ENCODE measurements around the gene CFAP410. TPM values are rescaled to one million over a fixed set of nuclear protein-coding genes. Genes with fewer than 3 reads are reported as not detected.

The CFAP410 gene
- total RNA-seq, 1 donor from 2014 or later = 20.2 TPM

DNA sequence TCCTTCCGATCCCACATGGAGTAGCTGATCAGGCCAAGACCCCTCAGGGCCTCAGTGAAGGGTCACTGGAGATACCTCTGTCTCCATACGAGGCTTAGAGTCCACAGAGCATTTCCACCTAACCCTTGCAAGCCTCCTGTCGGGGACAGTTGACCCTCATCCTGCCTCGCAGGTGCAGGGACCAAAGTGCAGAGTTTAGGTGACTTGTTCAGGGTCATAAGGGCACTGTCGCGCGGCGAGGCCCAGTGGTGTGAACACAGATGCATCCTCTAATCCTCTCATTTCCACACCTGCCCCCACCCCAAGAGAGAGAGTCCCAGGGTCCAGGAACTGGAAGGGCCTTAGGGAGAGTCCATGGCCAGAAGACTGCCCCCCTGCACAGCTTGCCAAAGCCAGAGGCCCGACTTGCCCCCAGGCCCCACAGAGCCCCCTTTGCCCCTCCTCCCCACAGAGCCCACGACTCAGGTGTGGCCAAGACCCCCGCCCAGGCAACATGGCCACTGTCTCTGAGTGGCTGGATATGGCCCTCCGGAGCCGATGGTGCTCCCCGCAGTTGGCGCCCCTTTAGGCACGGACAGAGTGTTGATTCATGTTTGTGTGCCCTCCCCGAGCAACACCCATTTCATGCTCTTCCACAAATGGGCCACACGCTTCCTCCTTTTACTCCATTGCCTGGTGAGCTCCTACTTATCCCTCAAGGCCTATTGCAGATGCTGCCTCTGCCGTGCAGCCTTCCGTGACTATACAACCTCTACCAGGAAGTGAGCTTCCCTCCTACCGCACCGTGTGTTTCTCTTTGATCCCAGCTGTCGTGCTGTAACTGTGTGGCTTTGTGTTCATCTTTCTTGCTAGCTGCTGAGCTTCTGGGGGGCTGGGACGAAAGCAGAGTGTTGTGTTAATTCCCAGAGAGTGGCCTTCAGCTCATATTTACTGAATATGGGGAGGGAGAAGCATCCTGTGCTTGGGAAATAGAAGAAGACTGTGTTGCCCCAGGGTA is 15.9 kb upstream of the CFAP410 start:
- no peak for TF ChIP-seq CTCF (IDR thresholded peaks at IDR 0.05; ENCODE audit: insufficient read depth, low read length, poor library complexity, severe bottlenecking)
- no peak for DNase-seq (ENCODE audit: low read depth)
- peaks cover 34% of the 10 kb centered on the region for H3K27me3 ChIP-seq (ENCODE audit: control insufficient read depth, insufficient read depth, low read length)

GRCh38 chr21:44354001-44354405 is 14.8 kb upstream of the CFAP410 start:
- Histone ChIP-seq H3K36me3 (ENCODE audit: control insufficient read depth, insufficient read depth, low read length) (no peaks in the 10 kb centered on the region), H3K4me3 (ENCODE audit: low read depth, low read length) (no peak overlapping the region), H3K27me3 (ENCODE audit: control insufficient read depth, insufficient read depth, low read length) (peaks cover 44% of the 10 kb centered on the region)
- no peak for TF ChIP-seq CTCF (IDR thresholded peaks at IDR 0.05; ENCODE audit: insufficient read depth, low read length, poor library complexity, severe bottlenecking)
- DNase-seq (ENCODE audit: low read depth) = no peak

More for the DNA sequence above, 15.9 kb upstream of the CFAP410 start:
- Histone ChIP-seq H3K36me3 (ENCODE audit: control insufficient read depth, insufficient read depth, low read length) (no peaks in the 10 kb centered on the region), H3K4me3 (ENCODE audit: low read depth, low read length) (no peak overlapping the region)

DNA sequence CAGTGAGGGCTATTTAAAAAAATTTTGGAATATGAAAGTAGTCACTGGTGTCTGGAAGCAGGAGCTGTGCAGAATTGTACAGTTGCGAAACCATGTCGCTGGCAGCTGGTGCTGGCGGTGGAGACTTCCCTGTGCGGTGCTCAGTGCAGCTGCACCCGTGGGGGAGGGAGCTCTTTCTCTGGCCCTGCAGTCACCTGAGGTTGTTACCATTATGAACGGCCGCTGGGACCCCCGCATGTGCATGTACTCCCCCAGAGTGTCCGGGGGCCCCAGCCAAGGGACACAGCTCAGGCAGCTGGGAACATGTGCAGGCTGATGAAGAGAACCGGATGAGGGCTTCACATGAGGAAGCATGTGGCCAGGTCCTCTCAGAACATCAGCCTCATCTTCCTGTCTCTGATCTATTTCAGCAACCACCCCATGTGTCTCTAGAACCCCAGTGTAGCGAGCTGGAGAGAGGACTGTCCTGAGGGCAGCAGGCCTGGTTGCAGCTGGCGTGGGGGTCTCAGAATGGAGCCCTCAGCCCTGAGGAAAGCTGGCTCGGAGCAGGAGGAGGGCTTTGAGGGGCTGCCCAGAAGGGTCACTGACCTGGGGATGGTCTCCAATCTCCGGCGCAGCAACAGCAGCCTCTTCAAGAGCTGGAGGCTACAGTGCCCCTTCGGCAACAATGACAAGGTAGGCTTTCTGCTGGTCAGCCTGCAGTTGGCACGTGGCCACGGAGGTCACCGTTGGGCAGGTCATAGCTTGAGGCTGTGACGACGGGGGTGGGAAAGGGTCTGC is 14.2 kb upstream of the CFAP410 start, which contains the start of gene TRPM2:
Gene TRPM2, plus strand, starts transcription at position 431 of the 780 bp plus-strand sequence. Its CDS starts 80 bp downstream, at position 511.
- H3K27me3 ChIP-seq (ENCODE audit: control insufficient read depth, insufficient read depth, low read length) = peaks cover 51% of the 10 kb centered on the region
- H3K4me3 ChIP-seq (ENCODE audit: low read depth, low read length) = no peak within 1 kb of the TSS
- no peak for TF ChIP-seq CTCF (IDR thresholded peaks at IDR 0.05; ENCODE audit: insufficient read depth, low read length, poor library complexity, severe bottlenecking)
- DNase-seq (ENCODE audit: low read depth) = no peak
- H3K36me3 ChIP-seq (ENCODE audit: control insufficient read depth, insufficient read depth, low read length) = no peaks in the 10 kb centered on the region

DNA sequence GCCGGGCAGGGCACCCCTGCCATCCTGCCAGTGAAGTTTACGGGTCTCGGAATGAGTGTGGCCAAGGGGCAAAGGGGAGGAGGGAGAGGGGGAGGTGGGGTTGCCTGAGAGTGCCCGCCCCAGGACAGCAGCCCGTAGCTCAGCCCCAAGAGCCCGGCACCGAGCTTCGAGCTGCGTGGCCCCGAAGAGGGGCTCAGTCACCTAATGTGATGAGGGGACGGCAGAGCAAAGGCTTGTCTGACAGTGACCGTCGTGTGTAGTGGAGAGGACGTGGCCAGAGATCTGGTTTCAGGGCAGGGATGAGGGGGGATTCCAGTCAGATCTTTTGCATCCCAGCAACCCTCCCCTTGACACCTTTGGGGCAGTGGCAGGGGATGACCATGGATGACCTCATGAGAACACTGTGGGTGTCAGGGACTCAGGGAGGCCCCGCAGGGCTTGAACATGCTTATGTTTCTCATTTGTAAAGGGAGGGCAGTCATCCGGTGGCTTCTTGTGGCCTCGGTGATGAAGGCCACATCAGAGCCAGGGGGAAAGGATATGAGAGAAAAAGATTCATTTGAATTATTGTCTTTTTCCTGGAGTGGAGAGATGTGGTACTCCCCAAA is 13.2 kb upstream of the CFAP410 start:
- TF ChIP-seq CTCF (IDR thresholded peaks at IDR 0.05; ENCODE audit: insufficient read depth, low read length, poor library complexity, severe bottlenecking) = no peak
- Histone ChIP-seq H3K4me3 (ENCODE audit: low read depth, low read length) (no peak overlapping the region), H3K27me3 (ENCODE audit: control insufficient read depth, insufficient read depth, low read length) (peaks cover 57% of the 10 kb centered on the region), H3K36me3 (ENCODE audit: control insufficient read depth, insufficient read depth, low read length) (no peaks in the 10 kb centered on the region)
- no peak for DNase-seq (ENCODE audit: low read depth)

DNA sequence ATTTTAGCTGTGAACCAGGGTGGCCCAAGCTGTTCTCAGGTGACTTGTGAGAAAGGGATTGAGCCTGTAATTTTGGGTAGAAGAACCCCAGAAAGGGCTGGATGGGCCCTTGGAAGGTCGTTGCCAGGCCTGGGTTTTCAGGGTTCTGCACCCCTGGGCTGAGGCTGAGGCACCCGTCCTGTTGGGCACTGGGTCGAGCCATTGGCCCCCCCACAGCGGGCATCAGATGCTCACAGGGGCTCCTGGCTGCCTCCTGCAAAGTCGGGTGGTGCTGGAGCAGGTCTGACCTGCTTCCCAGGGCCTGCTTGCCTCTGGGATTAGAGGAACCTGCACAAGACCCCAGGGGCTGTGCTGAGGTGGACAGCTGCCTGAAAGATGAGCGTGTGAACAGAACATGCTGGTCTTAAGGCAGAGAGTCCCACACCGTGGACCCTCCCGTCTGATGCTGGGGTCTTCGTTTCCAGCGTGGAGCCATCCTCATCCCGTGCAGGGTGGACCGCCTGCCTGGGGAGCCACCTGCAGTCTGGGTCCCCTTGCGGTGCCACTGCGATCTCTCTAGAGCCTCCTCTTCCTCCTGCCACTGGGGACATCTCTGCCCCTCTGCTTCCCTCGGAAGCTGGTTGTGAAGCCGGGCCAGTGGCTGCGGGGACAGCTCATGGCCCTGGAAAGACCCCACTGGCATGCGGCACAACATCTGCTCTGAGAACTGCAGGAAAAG is 12.5 kb upstream of the CFAP410 start:
- H3K4me3 ChIP-seq (ENCODE audit: low read depth, low read length) = no peak overlapping the region
- DNase-seq (ENCODE audit: low read depth) = no peak
- peaks cover 57% of the 10 kb centered on the region for H3K27me3 ChIP-seq (ENCODE audit: control insufficient read depth, insufficient read depth, low read length)
- H3K36me3 ChIP-seq (ENCODE audit: control insufficient read depth, insufficient read depth, low read length) = no peaks in the 10 kb centered on the region
- no peak for TF ChIP-seq CTCF (IDR thresholded peaks at IDR 0.05; ENCODE audit: insufficient read depth, low read length, poor library complexity, severe bottlenecking)
